H9 (cell line): ENCODE results near the gene CLEC16A. TPM values are rescaled to one million over a fixed set of nuclear protein-coding genes. Genes with fewer than 3 reads are reported as not detected.

ENCODE experiments used
- DNase-seq: peaks from one replicate; pipeline ENCODE4 v3.0.0-alpha.2; 2017
- H2AFZ ChIP-seq: one replicate; pipeline ENCODE4 v1.6.1; 2013; ENCODE audit warnings: mild to moderate bottlenecking, low read length, control low read depth, moderate library complexity
- H2AK5ac ChIP-seq: 2 replicates; pipeline ENCODE4 v1.6.1; 2013; ENCODE audit warnings: low read length, control low read depth, mixed read lengths; ENCODE audit not compliant: insufficient read length
- H2BK120ac ChIP-seq: one replicate; pipeline ENCODE4 v1.6.1; 2013; ENCODE audit warnings: low read depth, mild to moderate bottlenecking, low read length, control low read depth, inconsistent platforms; ENCODE audit not compliant: poor library complexity, severe bottlenecking
- H2BK12ac ChIP-seq: 2 replicates; pipeline ENCODE4 v1.6.1; 2013; ENCODE audit warnings: low read length, control low read depth, mixed read lengths, low read depth; ENCODE audit not compliant: insufficient read length
- H2BK15ac ChIP-seq: 2 replicates; pipeline ENCODE4 v1.6.1; 2013; ENCODE audit warnings: low read depth, low read length, control low read depth
- H2BK20ac ChIP-seq: one replicate; pipeline ENCODE4 v1.6.1; 2013; ENCODE audit warnings: low read depth, mild to moderate bottlenecking, low read length, control low read depth, inconsistent platforms; ENCODE audit not compliant: poor library complexity, severe bottlenecking
- H2BK5ac ChIP-seq: 2 replicates; pipeline ENCODE4 v1.6.1; 2013; ENCODE audit warnings: low read length, control low read depth, mixed read lengths; ENCODE audit not compliant: insufficient read length
- H3K14ac ChIP-seq: 2 replicates; pipeline ENCODE4 v1.6.1; 2013; ENCODE audit warnings: low read length, control low read depth; ENCODE audit not compliant: insufficient read depth
- H3K18ac ChIP-seq: 2 replicates; pipeline ENCODE4 v1.6.1; 2013; ENCODE audit warnings: low read depth, mild to moderate bottlenecking, mixed read lengths, low read length, control low read depth; ENCODE audit not compliant: insufficient read length
- H3K23ac ChIP-seq: 2 replicates; pipeline ENCODE4 v1.6.1; 2013; ENCODE audit warnings: low read length, control low read depth, mixed read lengths, low read depth; ENCODE audit not compliant: insufficient read length
- H3K23me2 ChIP-seq: 2 replicates; pipeline ENCODE4 v1.6.1; 2013; ENCODE audit warnings: low read depth, mild to moderate bottlenecking, mixed read lengths, low read length, control low read depth; ENCODE audit not compliant: insufficient read length, poor library complexity, severe bottlenecking
- H3K27ac ChIP-seq: 2 replicates; pipeline ENCODE4 v1.5.1; 2013; ENCODE audit warnings: low read length, control low read depth, mixed read lengths, low read depth; ENCODE audit not compliant: insufficient read length
- H3K27me3 ChIP-seq: 2 replicates; pipeline ENCODE4 v1.6.1; 2013; ENCODE audit warnings: low read length, control low read depth, inconsistent platforms; ENCODE audit not compliant: insufficient read depth
- H3K4ac ChIP-seq: 2 replicates; pipeline ENCODE4 v1.6.1; 2013; ENCODE audit warnings: low read depth, mild to moderate bottlenecking, control low read depth, inconsistent platforms, low read length, moderate library complexity
- H3K4me1 ChIP-seq: 2 replicates; pipeline ENCODE4 v1.6.1; 2013; ENCODE audit warnings: low read length, control low read depth, inconsistent platforms; ENCODE audit not compliant: insufficient read depth
- H3K4me2 ChIP-seq: 2 replicates; pipeline ENCODE4 v1.6.1; 2013; ENCODE audit warnings: low read length, control low read depth, mixed read lengths; ENCODE audit not compliant: insufficient read length, insufficient read depth
- H3K56ac ChIP-seq: 2 replicates; pipeline ENCODE4 v1.6.1; 2013; ENCODE audit warnings: low read depth, mild to moderate bottlenecking, mixed read lengths, low read length, control low read depth; ENCODE audit not compliant: insufficient read length
- H3K79me1 ChIP-seq: 2 replicates; pipeline ENCODE4 v1.6.1; 2013; ENCODE audit warnings: low read depth, mild to moderate bottlenecking, moderate library complexity, low read length, control low read depth, inconsistent platforms; ENCODE audit not compliant: insufficient read depth, poor library complexity, severe bottlenecking
- H3K79me2 ChIP-seq: 2 replicates; pipeline ENCODE4 v1.6.1; 2013; ENCODE audit warnings: low read length, control low read depth, inconsistent platforms; ENCODE audit not compliant: insufficient read depth
- H3K9ac ChIP-seq: 2 replicates; pipeline ENCODE4 v1.6.1; 2013; ENCODE audit warnings: low read length, control low read depth, mixed read lengths; ENCODE audit not compliant: insufficient read length; ENCODE audit errors: extremely low read depth
- H3K9me3 ChIP-seq: one replicate; pipeline ENCODE4 v1.6.1; 2013; ENCODE audit warnings: low read depth, low read length, inconsistent platforms; ENCODE audit not compliant: control insufficient read depth
- H3T11ph ChIP-seq: one replicate; pipeline ENCODE4 v1.6.1; 2013; ENCODE audit warnings: mild to moderate bottlenecking, low read length, control low read depth, inconsistent platforms
- H4K20me1 ChIP-seq: one replicate; pipeline ENCODE4 v1.6.1; 2013; ENCODE audit not compliant: control insufficient read depth, insufficient read length, insufficient read depth
- H4K5ac ChIP-seq: 2 replicates; pipeline ENCODE4 v1.6.1; 2013; ENCODE audit warnings: low read depth, mild to moderate bottlenecking, mixed read lengths, low read length, control low read depth; ENCODE audit not compliant: insufficient read length
- H4K8ac ChIP-seq: replicated peaks from 2 replicates; pipeline ENCODE4 v1.6.1; 2013; ENCODE audit warnings: low read length, control low read depth, mixed read lengths, low read depth; ENCODE audit not compliant: insufficient read length
- H4K91ac ChIP-seq: 2 replicates; pipeline ENCODE4 v1.6.1; 2013; ENCODE audit warnings: low read depth, mild to moderate bottlenecking, moderate library complexity, mixed read lengths, low read length, control low read depth; ENCODE audit not compliant: insufficient read length
- H3K27ac Mint-ChIP-seq, 3 experiments: 2 replicates in 2 of 3; 3 replicates in 1 of 3; pipeline ENCODE4 v1.8.0; 2020 to 2021; ENCODE audit warnings: mixed read lengths in 3 of 3, mild to moderate bottlenecking in 1 of 3, moderate library complexity in 1 of 3
- H3K27me3 Mint-ChIP-seq: 2 replicates; pipeline ENCODE4 v1.8.0; 2021; ENCODE audit warnings: low read depth, mild to moderate bottlenecking, moderate library complexity, mixed read lengths
- H3K36me3 Mint-ChIP-seq, 3 experiments: 2 replicates in 2 of 3; 3 replicates in 1 of 3; pipeline ENCODE4 v1.8.0; 2020 to 2021; ENCODE audit warnings: low read depth in 3 of 3, mixed read lengths in 3 of 3; ENCODE audit not compliant: insufficient read depth in 1 of 3
- H3K4me1 Mint-ChIP-seq, 2 experiments: 2 replicates each; pipeline ENCODE4 v1.8.0; 2020; ENCODE audit warnings: mixed read lengths in 2 of 2
- H3K4me3 Mint-ChIP-seq, 2 experiments: 2 replicates in 1 of 2; 3 replicates in 1 of 2; pipeline ENCODE4 v1.8.0; 2020 to 2021; ENCODE audit warnings: mild to moderate bottlenecking in 2 of 2, mixed read lengths in 2 of 2, moderate library complexity in 1 of 2
- H3K9me3 Mint-ChIP-seq, 2 experiments: 2 replicates in 1 of 2; 3 replicates in 1 of 2; pipeline ENCODE4 v1.8.0; 2020; ENCODE audit warnings: mild to moderate bottlenecking in 2 of 2, mixed read lengths in 2 of 2, moderate library complexity in 1 of 2
- CTCF ChIP-seq: fragments of 200-600 bp; sonication (generic); conservative IDR thresholded peaks from 3 replicates; pipeline ENCODE4 v1.8.0; 2021; ENCODE audit warnings: antibody characterized with exemption, mild to moderate bottlenecking
- WGBS: extraction: QIAGEN DNeasy Blood & Tissue Kit; methylation state at CpG from one replicate; pipeline ENCODE4 v1.1.7; 2013; ENCODE audit warnings: missing lambda C conversion rate, low lambda C conversion rate, mixed read lengths; ENCODE audit not compliant: insufficient read length; ENCODE audit errors: extremely low coverage; 5-methylcytosine and 5-hydroxymethylcytosine counted together
- total RNA-seq: library from RNA; stranded (reverse); gene quantifications from 2 replicates; pipeline ENCODE4 v1.2.1, GENCODE V29; 2021

Gene CLEC16A
- total RNA-seq, 1 experiment from 2014 or later, result 15.2 TPM

GRCh38 chr16:11140098-11140375 lies 195.7 kb downstream of the CLEC16A start:
- peak overlapping the region in 2 of 3 experiments; percentile 57 to 81; a peak in 2 of 7 replicates for H3K27ac Mint-ChIP-seq
- no peaks in the 10 kb centered on the region for H3K79me2 ChIP-seq
- H3K27ac ChIP-seq, result no peak overlapping the region
- no peak overlapping the region for H3K4me2 ChIP-seq
- no peak overlapping the region for H3K56ac ChIP-seq
- DNase-seq, result peak; percentile 15
- H3K9ac ChIP-seq, result no peak overlapping the region
- H2AK5ac ChIP-seq, result no peak overlapping the region
- no peak overlapping the region for H2BK120ac ChIP-seq
- H3K23me2 ChIP-seq, result no peaks in the 10 kb centered on the region
- no peak overlapping the region for H2BK5ac ChIP-seq
- H4K91ac ChIP-seq, result no peak overlapping the region
- no peak overlapping the region for H4K8ac ChIP-seq
- WGBS, result no CpG with 5 or more reads among the region's 8 CpGs
- H3K4me1 ChIP-seq, result peaks cover 3% of the 10 kb centered on the region; the same call in 1 of the 2 replicates
- H2BK20ac ChIP-seq, result no peak overlapping the region
- H3K23ac ChIP-seq, result no peak overlapping the region
- H3K18ac ChIP-seq, result no peak overlapping the region
- H3K36me3 Mint-ChIP-seq, result no peaks in the 10 kb centered on the region
- peaks cover 33 to 36% of the 10 kb centered on the region in 2 experiments for H3K4me1 Mint-ChIP-seq
- no peak overlapping the region for H3T11ph ChIP-seq
- no peak overlapping the region for H3K4me3 Mint-ChIP-seq
- H3K27me3 ChIP-seq, result no peaks in the 10 kb centered on the region
- TF ChIP-seq CTCF, result no peak
- no peaks in the 10 kb centered on the region for H3K9me3 Mint-ChIP-seq
- H3K14ac ChIP-seq, result no peak overlapping the region
- H3K79me1 ChIP-seq, result no peaks in the 10 kb centered on the region
- no peak overlapping the region for H4K5ac ChIP-seq
- H3K27me3 Mint-ChIP-seq, result 0 out of 2 replicates have a peak, but pooled peaks cover 1% of the 10 kb centered on the region
- H2BK12ac ChIP-seq, result no peak overlapping the region
- H4K20me1 ChIP-seq, result no peaks in the 10 kb centered on the region
- H3K9me3 ChIP-seq, result no peaks in the 10 kb centered on the region
- H2AFZ ChIP-seq, result no peak overlapping the region
- H3K4ac ChIP-seq, result no peak overlapping the region
- no peak overlapping the region for H2BK15ac ChIP-seq
